Mammary epithelial cell (primary cell): Measurements from ENCODE around the gene CCL7.

ENCODE experiments used
- CTCF ChIP-seq, 2 donors: IDR thresholded peaks in 1 of 2; conservative IDR thresholded peaks in 1 of 2; 2 replicates each; pipeline ENCODE4 v1.5.1; 2011 to 2012; ENCODE audit warnings: inconsistent platforms in 2 of 2, low read length in 2 of 2, mild to moderate bottlenecking in 2 of 2, control low read depth in 1 of 2, low read depth in 1 of 2; ENCODE audit not compliant: insufficient read depth in 1 of 2; ENCODE audit errors: extremely low read depth in 1 of 2
- EZH2 ChIP-seq: IDR thresholded peaks from 2 replicates; pipeline ENCODE4 v1.6.1; 2012; ENCODE audit warnings: low read length, inconsistent platforms, borderline replicate concordance

GRCh38 chr17:34283571-34283970 is 13.6 kb downstream of the CCL7 start:
- TF ChIP-seq CTCF (conservative IDR thresholded peaks at IDR 0.05 in 1 of 2, IDR thresholded peaks at IDR 0.05 in 1 of 2; ENCODE audit: extremely low read depth in 1 of 2, insufficient read depth in 1 of 2, low read depth in 1 of 2, low read length in 2 of 2) (no peak), EZH2 (no peak)
